BJ (cell line): ENCODE data around the gene OR6N1. TPM values are rescaled to one million over a fixed set of nuclear protein-coding genes. Genes with fewer than 3 reads are reported as not detected.

ENCODE experiments used
- CTCF ChIA-PET: fragments of 350-600 bp; formaldehyde crosslinking; extraction: SDS; loops from one replicate; lab custom pipeline; 2021; ENCODE audit warnings: antibody characterized with exemption, inconsistent platforms; lab: Yijun Ruan, JAX
- POLR2A ChIA-PET: fragments of 300-600 bp; sonication (Branson Sonifier 250); formaldehyde crosslinking; extraction: SDS; loops from one replicate; lab custom pipeline; 2021; ENCODE audit warnings: antibody characterized with exemption; lab: Charles Lee
- DNase-seq: peaks from one replicate; pipeline ENCODE4 v3.0.0-alpha.2; 2011; ENCODE audit warnings: low read depth
- H3K27me3 ChIP-seq: 2 replicates; pipeline ENCODE4 v1.6.0; 2011; ENCODE audit warnings: low read length; ENCODE audit not compliant: control insufficient read depth, insufficient read depth
- H3K36me3 ChIP-seq: 2 replicates; pipeline ENCODE4 v1.5.1; 2011; ENCODE audit warnings: low read length; ENCODE audit not compliant: control insufficient read depth, insufficient read depth
- H3K4me3 ChIP-seq: 2 replicates; pipeline ENCODE4 v1.5.1; 2011; ENCODE audit warnings: low read depth, mild to moderate bottlenecking, control low read depth, low read length
- polyA plus RNA-seq: library from polyadenylated mRNA; depleted of rRNA; stranded (reverse); fragments of >200 nt; gene quantifications from 2 replicates; pipeline ENCODE4 v1.2.3, GENCODE V29; 2011
- TF ChIP-seq, protein P1 (sequence below): IDR thresholded peaks from 2 replicates; pipeline ENCODE4 v1.5.1; 2011; ENCODE audit warnings: low read depth, mild to moderate bottlenecking, control low read depth, inconsistent platforms, low read length, moderate library complexity; ENCODE audit not compliant: insufficient read depth

OR6N1 gene
- polyA plus RNA-seq, 1 experiment, result not detected

DNA sequence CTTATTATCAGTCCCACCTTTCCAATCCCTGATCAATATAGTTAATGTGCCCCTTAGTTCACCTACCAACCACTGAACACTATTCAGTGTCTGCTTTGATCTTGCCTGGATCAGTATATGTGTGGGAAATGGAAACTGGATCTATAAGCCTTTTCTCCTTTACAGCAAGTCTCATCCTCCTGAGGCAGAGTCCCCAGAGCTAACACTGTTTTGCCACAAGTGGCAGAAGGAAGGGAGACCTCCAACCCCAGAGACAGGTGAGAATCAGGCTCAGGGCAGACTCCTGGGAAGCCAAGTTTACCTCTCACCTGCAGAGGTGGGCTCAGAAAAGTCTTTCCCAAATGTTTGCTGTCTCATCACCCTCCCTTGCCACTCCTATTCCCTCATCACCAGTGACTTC, 9.1 kb upstream of the OR6N1 start, which contains the start of gene OR6N2:
Gene OR6N2, minus strand, starts transcription at position 101 of the 400 bp plus-strand sequence. CDS start 3,569 bp downstream, outside the sequence.
- Histone ChIP-seq H3K27me3 (no peaks in the 10 kb centered on the region), H3K36me3 (no peaks in the 10 kb centered on the region), H3K4me3 (no peak within 1 kb of the TSS)
- CTCF ChIA-PET, result no interaction called here
- DNase-seq, result no peak
- POLR2A ChIA-PET, result no interaction called here
- TF ChIP-seq, protein P1, sequence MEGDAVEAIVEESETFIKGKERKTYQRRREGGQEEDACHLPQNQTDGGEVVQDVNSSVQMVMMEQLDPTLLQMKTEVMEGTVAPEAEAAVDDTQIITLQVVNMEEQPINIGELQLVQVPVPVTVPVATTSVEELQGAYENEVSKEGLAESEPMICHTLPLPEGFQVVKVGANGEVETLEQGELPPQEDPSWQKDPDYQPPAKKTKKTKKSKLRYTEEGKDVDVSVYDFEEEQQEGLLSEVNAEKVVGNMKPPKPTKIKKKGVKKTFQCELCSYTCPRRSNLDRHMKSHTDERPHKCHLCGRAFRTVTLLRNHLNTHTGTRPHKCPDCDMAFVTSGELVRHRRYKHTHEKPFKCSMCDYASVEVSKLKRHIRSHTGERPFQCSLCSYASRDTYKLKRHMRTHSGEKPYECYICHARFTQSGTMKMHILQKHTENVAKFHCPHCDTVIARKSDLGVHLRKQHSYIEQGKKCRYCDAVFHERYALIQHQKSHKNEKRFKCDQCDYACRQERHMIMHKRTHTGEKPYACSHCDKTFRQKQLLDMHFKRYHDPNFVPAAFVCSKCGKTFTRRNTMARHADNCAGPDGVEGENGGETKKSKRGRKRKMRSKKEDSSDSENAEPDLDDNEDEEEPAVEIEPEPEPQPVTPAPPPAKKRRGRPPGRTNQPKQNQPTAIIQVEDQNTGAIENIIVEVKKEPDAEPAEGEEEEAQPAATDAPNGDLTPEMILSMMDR, result no peak

DNA sequence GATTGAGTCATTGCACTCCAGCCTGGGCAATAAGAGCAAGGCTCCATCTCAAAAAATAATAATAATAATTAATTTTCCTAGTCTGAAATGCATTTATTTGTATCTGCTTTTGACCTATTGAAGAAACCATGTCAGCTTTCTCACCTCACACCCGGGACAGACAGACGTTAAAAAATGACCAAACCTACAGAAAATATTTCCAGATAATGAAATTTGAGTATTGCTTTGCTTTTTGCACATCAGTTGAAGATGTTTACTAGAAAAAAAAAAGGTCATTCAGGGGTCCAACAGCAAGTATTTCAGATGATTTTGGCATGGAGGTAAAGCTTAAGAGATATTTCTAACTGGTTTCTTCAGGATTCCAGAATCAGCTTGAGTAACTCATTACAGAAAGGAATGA, 17.6 kb downstream of the OR6N1 start, which contains the start of gene OR6K6:
Gene OR6K6, plus strand, starts transcription at position 301 of the 400 bp plus-strand sequence. CDS start 168 bp downstream, outside the sequence.
- CTCF ChIA-PET, result no interaction called here
- Histone ChIP-seq H3K36me3 (no peaks in the 10 kb centered on the region), H3K27me3 (no peaks in the 10 kb centered on the region), H3K4me3 (no peak within 1 kb of the TSS)
- TF ChIP-seq, protein P1, result no peak
- no peak for DNase-seq
- POLR2A ChIA-PET, result no interaction called here

- TF ChIP-seq, protein P1, result no peak
- DNase-seq, result no peak
- Histone ChIP-seq H3K27me3 (no peaks in the 10 kb centered on the region), H3K36me3 (no peaks in the 10 kb centered on the region), H3K4me3 (no peak overlapping the region)
- CTCF ChIA-PET, result no interaction called here
- POLR2A ChIA-PET, result no interaction called here
Observed at GRCh38 chr1:158752155-158752712, 19.8 kb downstream of the OR6N1 start.

GRCh38 chr1:158735848-158736247, 36.1 kb downstream of the OR6N1 start:
- ChIA-PET CTCF (no interaction called here), POLR2A (interaction anchor here (0.5 kb wide), 1 partner anchor 534 kb away, joined by 3 read pairs; no protein-coding TSS in a partner anchor)
- H3K27me3 ChIP-seq, result no peaks in the 10 kb centered on the region
- TF ChIP-seq, protein P1, result no peak
- DNase-seq, result no peak
- H3K4me3 ChIP-seq, result no peak overlapping the region
- no peaks in the 10 kb centered on the region for H3K36me3 ChIP-seq

- Histone ChIP-seq H3K36me3 (no peaks in the 10 kb centered on the region), H3K4me3 (no peak overlapping the region), H3K27me3 (no peaks in the 10 kb centered on the region)
- POLR2A ChIA-PET, result no interaction called here
- TF ChIP-seq, protein P1, result no peak
- no peak for DNase-seq
- CTCF ChIA-PET, result no interaction called here
Observed at GRCh38 chr1:158732524-158732923, 39.5 kb downstream of the OR6N1 start.
